Gastroesophageal sphincter (tissue), 3 donors: Measurements from ENCODE around the gene ZBTB21.

Experiments
- CTCF ChIP-seq, 4 experiments: fragments of 200-600 bp in 2 of 4; fragments of 450-650 bp in 2 of 4; sonication (generic) in 1 of 4; IDR thresholded peaks; one replicate each; pipeline ENCODE4 v1.5.1; 2017 to 2019; ENCODE audit warnings: antibody characterized with exemption in 4 of 4, mild to moderate bottlenecking in 2 of 4, moderate library complexity in 2 of 4
- POLR2A ChIP-seq, 2 donors: fragments of 450-650 bp; IDR thresholded peaks; one replicate each; pipeline ENCODE4 v1.6.1; 2017; ENCODE audit warnings: antibody characterized with exemption in 2 of 2, mild to moderate bottlenecking in 2 of 2, moderate library complexity in 1 of 2

- TF ChIP-seq CTCF (IDR thresholded peaks at IDR 0.05) (no peak), POLR2A (IDR thresholded peaks at IDR 0.05) (no peak)
These were observed 42.5 kb downstream of the ZBTB21 start for GRCh38 chr21:41967708-41968107.
